Vagina (tissue), 2 donors: ENCODE data around the gene MFAP2. TPM values are rescaled to one million over a fixed set of nuclear protein-coding genes. Genes with fewer than 3 reads are reported as not detected.

Experiments
- DNase-seq, 2 donors: peaks; one replicate each; pipeline ENCODE4 v3.0.0-alpha.2; 2017; ENCODE audit errors: extremely low spot score in 2 of 2
- H3K27ac ChIP-seq: fragments of 200-600 bp; sonication (generic); one replicate; pipeline ENCODE4 v1.5.1; 2019
- H3K27me3 ChIP-seq: fragments of 200-600 bp; sonication (generic); one replicate; pipeline ENCODE4 v1.5.1; 2019
- H3K36me3 ChIP-seq, 2 donors: fragments of 200-600 bp; sonication (generic); one replicate each; pipeline ENCODE4 v1.5.1; 2017 to 2019
- H3K4me1 ChIP-seq: fragments of 200-600 bp; sonication (generic); one replicate; pipeline ENCODE4 v1.5.1; 2019
- H3K4me3 ChIP-seq, 2 donors: fragments of 200-600 bp; sonication (generic); 1 replicate in 1 of 2; 2 replicates in 1 of 2; pipeline ENCODE4 v1.5.1; 2016 to 2019
- H3K9me3 ChIP-seq: fragments of 200-600 bp; sonication (generic); one replicate; pipeline ENCODE4 v1.5.1; 2019
- CTCF ChIP-seq, 3 experiments: fragments of 450-650 bp in 2 of 3; fragments of 200-600 bp in 1 of 3; sonication (generic) in 1 of 3; IDR thresholded peaks; one replicate each; pipeline ENCODE4 v1.5.1; 2017 to 2019; ENCODE audit warnings: antibody characterized with exemption in 3 of 3, mild to moderate bottlenecking in 2 of 3, moderate library complexity in 2 of 3
- POLR2A ChIP-seq, 2 donors: fragments of 450-650 bp; IDR thresholded peaks; one replicate each; pipeline ENCODE4 v1.6.1; 2017; ENCODE audit warnings: antibody characterized with exemption in 2 of 2, mild to moderate bottlenecking in 2 of 2, moderate library complexity in 2 of 2
- POLR2AphosphoS5 ChIP-seq, 2 donors: sonication (generic); formaldehyde crosslinking; IDR thresholded peaks; one replicate each; pipeline ENCODE4 v1.9.0; 2017; ENCODE audit warnings: antibody characterized with exemption in 2 of 2, mild to moderate bottlenecking in 2 of 2, low read depth in 1 of 2; ENCODE audit not compliant: insufficient read depth in 1 of 2
- intact Hi-C: fragments of 100-400 bp; cut with DNase I; formaldehyde crosslinking; loops from one replicate; pipeline ENCODE4 v1.15.1; 2023
- total RNA-seq: library from RNA; depleted of rRNA; stranded (reverse); fragments of >200 nt; gene quantifications from one replicate; pipeline ENCODE4 v1.2.3, GENCODE V29; 2016

The MFAP2 gene
- total RNA-seq, 1 donor from 2014 or later = 51.1 TPM

DNA sequence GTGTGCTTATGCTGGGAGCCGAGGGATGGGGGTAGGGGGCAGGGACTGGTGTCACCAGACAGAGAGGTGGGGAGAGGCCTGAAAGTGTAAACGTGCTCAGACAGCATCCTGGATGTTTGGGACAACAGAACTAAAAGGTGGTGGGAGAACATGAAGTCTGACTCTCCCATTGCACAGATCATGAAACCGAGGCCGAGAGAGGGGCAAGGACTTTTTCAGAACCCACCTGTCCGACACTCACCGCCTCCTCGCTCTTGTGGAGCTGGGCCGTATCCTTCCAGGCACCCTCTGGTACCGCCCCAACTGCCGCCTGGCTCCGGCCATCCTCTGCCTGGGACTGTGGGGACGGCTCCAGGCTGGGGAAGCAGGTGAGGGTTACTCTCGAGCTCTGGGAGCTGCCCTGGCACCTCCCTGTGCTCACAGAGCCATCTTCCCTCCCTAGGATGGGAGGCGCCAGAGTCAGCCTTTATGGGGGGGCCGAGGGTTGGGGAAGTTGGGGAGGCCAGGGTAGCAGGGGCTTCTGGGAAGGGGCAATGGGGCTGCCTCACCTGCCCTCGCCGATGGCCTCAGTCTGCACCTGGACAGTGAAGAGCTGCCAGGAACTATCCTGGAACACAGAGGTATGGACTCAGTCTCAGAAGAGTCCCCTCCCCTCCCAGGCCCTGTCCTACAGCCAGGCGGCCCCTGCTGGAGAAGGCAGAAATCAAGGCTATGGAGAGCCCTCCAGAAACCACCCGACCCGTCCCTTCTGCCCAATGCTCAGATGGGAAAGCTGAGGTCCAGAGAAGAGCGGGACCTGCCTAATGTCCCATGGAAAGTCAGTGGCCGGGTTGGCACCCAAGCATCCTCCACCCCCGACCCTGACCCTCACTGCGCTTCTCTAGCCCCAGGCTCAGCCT is 24.3 kb upstream of the MFAP2 start:
- Histone ChIP-seq H3K4me1 (peaks cover 6% of the 10 kb centered on the region), H3K4me3 (no peak overlapping the region), H3K9me3 (no peaks in the 10 kb centered on the region), H3K27me3 (no peaks in the 10 kb centered on the region), H3K27ac (no peak overlapping the region), H3K36me3 (peaks cover 0 to 35% of the 10 kb centered on the region in 2 donors)
- intact Hi-C loops = no loop called here
- no peak for TF ChIP-seq POLR2A (IDR thresholded peaks at IDR 0.05)
- TF ChIP-seq POLR2AphosphoS5 (IDR thresholded peaks at IDR 0.05; ENCODE audit: insufficient read depth in 1 of 2, low read depth in 1 of 2) = no peak
- TF ChIP-seq CTCF (IDR thresholded peaks at IDR 0.05) = no peak
- no peak for DNase-seq

DNA sequence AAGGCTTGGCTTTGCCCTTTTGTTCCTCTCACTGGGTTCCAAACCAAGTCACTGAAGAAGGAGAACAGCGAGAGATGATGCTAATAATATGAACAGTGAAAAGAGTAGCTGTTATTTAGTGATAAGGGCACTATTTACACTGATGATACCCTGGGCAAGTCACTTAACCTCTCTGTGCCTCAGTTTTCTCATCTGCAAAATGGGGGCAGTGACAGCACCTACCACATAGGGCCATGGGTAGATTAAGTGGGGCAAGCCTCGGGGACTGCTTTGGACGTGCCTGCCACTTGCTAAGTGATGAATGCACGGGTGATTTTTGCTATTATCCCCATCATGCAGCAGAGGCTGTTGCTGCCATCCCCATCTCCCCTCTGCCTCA is 22.1 kb upstream of the MFAP2 start:
- no peaks in the 10 kb centered on the region for H3K4me1 ChIP-seq
- H3K27me3 ChIP-seq = no peaks in the 10 kb centered on the region
- no peaks in the 10 kb centered on the region for H3K9me3 ChIP-seq
- intact Hi-C loops = no loop called here
- no peak overlapping the region for H3K27ac ChIP-seq
- TF ChIP-seq CTCF (IDR thresholded peaks at IDR 0.05) = no peak
- TF ChIP-seq POLR2AphosphoS5 (IDR thresholded peaks at IDR 0.05; ENCODE audit: insufficient read depth in 1 of 2, low read depth in 1 of 2) = no peak
- TF ChIP-seq POLR2A (IDR thresholded peaks at IDR 0.05) = no peak
- DNase-seq = no peak
- H3K36me3 ChIP-seq = peaks cover 0 to 35% of the 10 kb centered on the region in 2 donors
- H3K4me3 ChIP-seq = no peak overlapping the region

DNA sequence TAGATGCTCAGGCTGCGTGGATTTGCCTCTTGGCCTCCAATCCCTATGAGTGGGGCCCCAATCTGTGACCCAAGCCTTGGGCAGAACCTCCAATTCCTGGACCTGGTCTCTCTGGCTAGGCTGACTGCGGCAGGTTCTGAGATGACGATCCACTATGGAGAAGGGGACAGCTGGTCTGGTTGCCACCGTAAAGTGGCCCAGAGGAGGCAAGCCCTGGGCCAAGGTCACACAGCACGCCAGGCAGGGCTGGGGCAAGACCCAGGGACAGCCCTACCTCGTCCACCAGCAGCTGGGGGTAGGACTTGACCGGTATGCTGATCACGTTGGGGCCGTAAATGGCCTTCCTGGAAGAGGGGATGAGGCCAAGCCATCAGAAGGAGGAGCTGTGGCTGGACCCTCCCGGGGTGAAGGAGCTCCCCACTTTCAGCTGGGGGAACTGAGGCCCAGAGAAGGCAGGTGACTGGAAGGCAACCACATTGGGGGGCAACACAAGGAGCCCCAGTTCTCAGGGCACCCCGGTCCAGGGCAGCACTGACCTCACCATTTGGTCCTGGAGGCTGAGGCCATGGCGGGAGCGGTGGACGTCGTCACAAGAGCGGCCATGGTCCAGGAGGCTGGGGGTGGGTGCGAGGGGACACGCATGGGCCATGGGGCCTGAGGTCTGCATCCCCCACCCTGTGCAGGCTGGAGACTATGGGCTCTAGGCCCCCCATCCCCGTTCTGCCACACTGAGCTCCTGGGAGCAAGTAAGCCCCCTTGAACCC is 21.5 kb upstream of the MFAP2 start:
- intact Hi-C loops = no loop called here
- no peaks in the 10 kb centered on the region for H3K9me3 ChIP-seq
- H3K36me3 ChIP-seq = peaks cover 0 to 38% of the 10 kb centered on the region in 2 donors
- no peak overlapping the region for H3K27ac ChIP-seq
- H3K4me1 ChIP-seq = no peaks in the 10 kb centered on the region
- no peaks in the 10 kb centered on the region for H3K27me3 ChIP-seq
- TF ChIP-seq POLR2A (IDR thresholded peaks at IDR 0.05) (no peak), CTCF (IDR thresholded peaks at IDR 0.05) (no peak), POLR2AphosphoS5 (IDR thresholded peaks at IDR 0.05; ENCODE audit: insufficient read depth in 1 of 2, low read depth in 1 of 2) (no peak)
- H3K4me3 ChIP-seq = no peak overlapping the region
- DNase-seq = no peak

GRCh38 chr1:16999863-17000262 is 19.4 kb upstream of the MFAP2 start:
- intact Hi-C loops = no loop called here
- Histone ChIP-seq H3K36me3 (peaks cover 0 to 43% of the 10 kb centered on the region in 2 donors), H3K4me1 (no peaks in the 10 kb centered on the region), H3K4me3 (no peak overlapping the region), H3K27me3 (no peaks in the 10 kb centered on the region), H3K27ac (no peak overlapping the region), H3K9me3 (no peaks in the 10 kb centered on the region)
- DNase-seq = no peak
- TF ChIP-seq POLR2AphosphoS5 (IDR thresholded peaks at IDR 0.05; ENCODE audit: insufficient read depth in 1 of 2, low read depth in 1 of 2) (no peak), CTCF (IDR thresholded peaks at IDR 0.05) (no peak), POLR2A (IDR thresholded peaks at IDR 0.05) (no peak)
